Stimulated activated CD8-positive, alpha-beta memory T cell treated with anti-CD3 and anti-CD28 coated beads, Interleukin-4, amount 100 ng/mL, for 24 hours (primary cell): ENCODE results near the gene AKT1.

Experiments used
- DNase-seq: peaks from one replicate; pipeline ENCODE4 v3.0.0-alpha.2; 2020; ENCODE audit warnings: low read depth

Gene AKT1

DNA sequence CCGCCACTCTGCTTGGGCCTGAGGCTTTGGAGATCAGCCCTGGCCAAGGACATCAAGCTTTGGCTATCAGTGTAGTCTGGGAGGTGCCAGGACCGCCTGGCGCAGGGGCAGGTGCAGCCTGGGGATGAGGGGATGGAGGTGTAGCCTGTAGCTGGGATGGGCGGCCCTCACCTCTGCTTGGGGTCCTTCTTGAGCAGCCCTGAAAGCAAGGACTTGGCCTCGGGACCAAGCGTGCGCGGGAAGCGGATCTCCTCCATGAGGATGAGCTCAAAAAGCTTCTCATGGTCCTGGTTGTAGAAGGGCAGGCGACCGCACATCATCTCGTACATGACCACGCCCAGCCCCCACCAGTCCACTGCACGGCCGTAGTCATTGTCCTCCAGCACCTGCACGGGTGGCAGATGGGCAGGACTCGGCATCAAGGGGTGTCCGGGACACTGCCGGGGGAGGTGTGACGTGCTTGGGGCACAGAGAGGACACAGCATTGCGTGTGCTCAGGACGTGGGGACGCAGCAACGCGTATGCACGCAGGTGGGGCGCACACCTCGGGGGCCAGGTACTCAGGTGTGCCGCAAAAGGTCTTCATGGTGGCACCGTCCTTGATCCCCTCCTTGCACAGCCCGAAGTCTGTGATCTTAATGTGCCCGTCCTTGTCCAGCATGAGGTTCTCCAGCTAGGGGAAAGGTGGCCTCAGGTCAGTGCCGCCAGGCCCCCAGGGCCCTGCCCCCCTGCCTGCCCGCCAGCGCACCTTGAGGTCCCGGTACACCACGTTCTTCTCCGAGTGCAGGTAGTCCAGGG, 22.6 kb downstream of the AKT1 start:
- no peak for DNase-seq

DNA sequence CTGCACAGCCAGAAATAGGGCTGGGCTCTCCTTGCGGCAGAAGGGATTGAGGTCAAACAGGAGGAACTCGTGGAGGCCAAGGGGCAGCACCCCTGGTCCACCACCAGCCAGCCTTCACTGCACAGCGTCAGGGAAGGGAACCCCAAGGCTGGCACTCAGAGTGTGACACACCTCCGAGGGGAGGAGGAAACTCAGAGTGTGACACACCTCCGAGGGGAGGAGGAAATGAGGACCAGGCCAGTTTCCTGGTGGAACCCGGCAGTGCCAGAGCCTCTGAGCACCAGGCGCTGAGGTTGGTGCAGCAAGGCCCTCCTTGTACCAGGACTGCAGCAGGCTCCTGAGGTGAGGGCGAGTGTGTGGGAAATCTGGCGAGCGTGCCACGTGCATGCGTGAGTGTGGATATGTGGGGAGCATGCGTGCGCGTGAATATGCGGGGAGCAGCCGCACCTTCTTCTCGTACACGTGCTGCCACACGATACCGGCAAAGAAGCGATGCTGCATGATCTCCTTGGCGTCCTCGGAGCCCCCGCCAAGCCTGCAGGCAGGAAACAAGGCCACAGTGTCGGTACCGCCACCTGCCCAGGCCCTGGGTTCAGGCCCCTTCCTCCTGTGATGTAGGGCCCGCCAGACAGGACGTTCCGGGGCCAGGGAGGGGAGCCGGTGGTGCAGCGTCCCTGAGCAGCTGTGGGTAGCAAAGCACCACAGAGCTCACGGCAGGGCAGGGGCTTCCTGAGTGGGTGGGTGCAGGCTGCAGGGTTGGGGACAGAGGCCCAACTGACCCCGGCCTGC, 23.4 kb downstream of the AKT1 start:
- DNase-seq = no peak

DNA sequence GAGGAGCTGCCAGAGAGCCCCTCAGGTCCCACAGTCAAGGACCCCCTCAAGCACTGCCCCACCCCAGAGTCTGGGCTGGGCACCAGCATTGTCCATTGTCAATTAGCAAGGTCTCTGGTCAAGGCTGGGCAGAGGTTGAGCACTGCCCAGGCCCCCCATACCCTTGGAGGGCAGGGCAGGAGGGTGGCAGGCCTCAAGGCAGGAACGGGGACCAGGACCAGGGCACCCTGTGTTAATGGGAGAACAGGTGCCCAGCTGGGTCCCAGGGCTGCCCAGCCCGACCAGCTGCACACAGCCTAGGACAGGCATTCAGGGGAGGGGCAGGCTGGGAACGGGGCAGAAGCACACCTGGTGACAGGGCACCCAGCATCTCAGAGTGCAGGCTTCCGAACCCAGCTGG, 24.2 kb downstream of the AKT1 start:
- no peak for DNase-seq

DNA sequence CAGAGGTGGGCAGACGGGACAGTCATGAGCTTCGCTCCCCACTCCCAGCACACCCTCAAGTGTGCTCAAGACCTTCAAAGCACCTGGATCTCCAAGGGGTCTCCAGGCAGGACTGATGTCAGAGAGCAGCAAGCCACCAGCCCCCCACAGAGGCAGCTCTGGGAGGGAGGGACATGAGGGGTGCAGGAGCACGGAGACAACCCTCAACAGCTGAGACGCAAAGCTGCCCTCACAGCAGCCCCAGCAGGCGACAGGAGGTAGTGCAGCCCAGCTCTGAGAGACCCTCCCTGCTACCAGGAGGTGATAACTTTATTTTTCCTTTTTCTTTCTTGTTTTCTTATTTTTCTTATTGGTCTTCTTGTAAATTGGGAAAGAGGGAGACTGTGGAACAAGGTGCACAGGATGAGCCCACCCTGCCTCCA, 24.7 kb downstream of the AKT1 start:
- no peak for DNase-seq

DNA sequence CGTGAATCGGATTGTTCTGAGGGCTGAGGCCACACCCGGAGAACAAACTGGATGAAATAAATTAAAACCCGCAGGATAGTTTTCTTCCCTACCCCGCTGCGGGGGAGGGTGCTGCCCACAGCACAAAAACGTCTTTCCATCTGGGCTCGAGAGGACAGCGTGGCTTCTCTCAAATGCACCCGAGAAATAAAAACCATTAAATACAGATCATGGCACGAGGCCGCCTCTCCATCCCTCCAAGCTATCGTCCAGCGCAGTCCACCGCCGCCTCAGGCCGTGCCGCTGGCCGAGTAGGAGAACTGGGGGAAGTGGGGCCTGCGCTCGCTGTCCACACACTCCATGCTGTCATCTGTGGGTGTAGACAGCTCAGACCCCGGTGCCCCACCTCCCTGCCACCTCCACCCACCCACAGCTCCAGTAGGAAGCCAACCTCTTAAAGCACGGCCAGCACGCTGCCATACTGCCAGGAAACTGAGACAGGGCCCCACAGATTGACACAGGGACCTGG, 25.4 kb downstream of the AKT1 start:
- no peak for DNase-seq

DNA sequence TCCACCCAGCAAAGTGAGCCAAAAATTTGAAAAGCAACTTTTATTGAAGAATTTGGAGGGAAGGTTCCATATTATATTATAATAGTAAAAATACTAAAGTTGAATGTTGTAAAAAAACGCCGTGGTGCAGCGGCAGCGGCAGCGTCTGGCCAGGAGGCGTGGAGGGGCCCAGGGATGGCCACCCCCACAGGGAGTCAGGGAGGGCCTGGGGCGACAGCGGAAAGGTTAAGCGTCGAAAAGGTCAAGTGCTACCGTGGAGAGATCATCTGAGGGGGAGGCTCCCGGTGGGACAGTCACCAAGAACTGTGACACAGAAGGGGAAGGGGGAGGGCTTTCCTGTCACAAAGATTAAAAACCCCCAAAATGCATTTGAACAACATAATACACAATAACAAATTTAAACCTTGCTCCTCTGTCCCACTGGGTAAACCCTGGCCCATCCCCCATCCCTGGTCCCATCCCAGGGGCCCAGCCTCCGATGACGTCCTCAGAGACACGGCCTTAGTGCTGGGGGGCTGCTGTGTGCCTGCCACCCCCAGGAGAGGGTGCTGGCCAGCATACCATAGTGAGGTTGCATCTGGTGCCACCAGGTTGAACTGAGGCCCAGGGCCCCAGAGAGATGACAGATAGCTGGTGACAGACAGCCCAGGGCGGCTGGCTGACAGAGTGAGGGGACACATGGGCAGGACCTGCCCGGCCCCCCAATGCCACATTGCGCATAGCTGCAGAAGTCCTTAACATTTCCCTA, 26.1 kb downstream of the AKT1 start:
- no peak for DNase-seq

DNA sequence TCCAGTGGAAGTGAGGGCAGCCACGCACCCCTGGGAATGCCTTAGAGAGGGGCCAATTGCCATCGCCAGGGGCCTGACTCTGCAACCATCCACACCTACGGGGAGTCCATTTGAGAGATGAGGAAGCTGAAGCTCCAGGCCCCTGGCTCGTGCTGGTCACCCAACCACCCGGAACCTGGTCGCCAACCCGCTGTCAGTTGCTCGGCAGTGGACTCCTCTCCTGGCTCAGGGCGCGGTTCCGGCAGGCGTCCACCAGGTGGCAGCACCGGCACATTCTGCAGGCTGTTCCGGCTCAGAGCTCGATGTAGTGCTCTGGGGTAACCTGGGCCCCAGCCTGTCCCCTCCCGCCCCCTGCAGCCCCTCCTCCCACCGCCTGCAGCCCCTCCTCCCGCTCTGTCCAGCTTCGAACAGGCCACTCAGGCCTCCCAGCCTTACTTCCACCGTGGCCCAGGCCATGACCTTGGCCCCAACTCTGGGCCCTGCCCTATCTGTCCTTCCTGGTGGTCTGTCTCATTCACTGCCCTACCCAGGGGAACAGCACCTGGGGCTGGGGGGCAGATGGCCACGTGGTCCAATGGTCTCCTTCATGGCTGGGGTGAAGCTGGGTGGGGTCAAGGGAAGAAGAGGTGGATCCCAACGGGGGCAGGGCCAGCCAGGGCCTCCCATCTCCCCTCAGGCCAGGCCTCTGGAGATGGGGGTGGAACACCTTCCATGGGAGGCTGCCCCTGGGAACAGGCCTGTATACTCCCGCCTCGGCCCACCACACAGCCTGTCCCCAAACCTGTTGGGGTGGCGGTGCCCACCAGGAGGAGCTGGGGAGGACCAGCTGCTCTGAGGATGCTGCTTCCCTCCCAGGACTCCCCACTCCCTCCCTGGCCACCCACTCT, 26.9 kb downstream of the AKT1 start:
- DNase-seq = peak; percentile 88

DNA sequence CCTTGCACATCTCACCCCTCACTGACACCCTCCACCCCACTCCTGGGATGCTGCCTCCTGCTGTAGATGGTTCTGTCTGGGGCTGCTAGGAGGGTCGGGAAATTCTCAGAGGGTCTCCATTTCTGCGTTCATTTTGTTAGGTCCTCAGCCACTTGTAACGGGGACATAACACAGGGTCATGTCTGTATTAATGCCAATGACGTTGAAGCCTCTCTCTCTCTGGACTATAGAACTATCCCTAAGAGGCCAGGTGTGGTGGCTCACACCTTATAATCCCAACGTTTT, 28.0 kb downstream of the AKT1 start:
- DNase-seq = no peak

DNA sequence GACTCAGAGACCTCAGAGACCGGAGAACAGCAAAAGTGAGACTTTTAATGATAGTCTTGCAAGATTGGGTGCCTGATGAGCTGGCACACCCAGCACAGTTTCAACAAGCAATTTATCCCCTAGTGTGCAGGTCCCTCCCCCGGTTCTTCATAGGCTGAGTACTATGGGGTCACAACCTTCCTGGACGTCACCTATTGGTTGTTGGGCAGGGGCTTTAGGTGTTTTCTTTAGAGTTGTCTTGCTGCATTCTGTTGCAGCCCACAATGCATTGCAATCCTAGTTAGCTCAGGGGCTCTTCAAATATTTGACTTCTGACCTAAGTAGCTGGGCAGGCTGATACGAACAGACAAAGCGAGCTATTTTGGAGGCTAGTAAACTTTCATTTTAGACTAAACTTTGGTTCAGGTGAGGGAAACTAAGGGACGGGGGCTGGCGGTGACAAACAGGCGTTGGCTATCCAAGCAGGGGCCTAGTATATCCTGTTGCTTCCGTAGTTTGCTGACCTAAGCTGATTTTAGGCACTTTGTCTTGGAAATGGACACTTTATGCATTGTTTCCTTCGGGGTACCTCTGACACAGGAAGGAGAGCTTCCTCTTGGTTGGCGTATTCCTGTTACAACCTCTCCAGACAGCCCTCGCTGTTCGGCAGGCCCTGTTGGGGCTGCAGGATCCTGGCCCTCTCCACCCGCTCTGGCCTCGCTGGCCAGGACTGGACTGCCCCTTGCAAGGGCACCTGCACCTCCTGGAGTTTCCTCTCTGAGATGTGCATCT, 28.5 kb downstream of the AKT1 start:
- no peak for DNase-seq

DNA sequence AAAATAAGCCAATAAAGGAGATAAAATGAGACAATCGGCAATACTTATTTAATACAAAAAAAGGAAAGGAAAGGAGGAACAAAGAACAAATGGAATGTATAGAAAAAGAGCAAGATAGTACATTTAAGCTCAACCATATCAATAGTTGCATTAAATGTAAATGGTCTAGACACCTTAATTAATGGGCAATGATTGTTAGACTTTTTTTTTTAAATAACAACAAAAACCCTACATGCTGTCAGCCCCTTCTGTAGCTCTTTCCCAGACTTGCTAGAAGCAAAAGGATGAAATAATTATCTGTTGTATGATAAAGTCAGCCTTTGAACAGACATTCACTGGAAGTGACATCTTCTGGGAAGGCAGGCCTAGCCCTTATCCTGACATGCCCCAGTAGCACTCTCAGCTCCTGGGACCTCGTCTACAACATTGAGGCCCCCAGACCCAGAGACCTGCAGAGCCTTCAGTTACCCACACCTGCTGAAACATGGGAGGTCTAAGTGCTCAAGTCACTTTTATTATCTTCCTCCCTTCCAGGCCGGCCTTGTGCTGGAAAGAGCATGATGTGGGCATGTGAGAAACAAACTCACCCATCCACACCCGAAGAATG, 29.2 kb downstream of the AKT1 start:
- DNase-seq = no peak

DNA sequence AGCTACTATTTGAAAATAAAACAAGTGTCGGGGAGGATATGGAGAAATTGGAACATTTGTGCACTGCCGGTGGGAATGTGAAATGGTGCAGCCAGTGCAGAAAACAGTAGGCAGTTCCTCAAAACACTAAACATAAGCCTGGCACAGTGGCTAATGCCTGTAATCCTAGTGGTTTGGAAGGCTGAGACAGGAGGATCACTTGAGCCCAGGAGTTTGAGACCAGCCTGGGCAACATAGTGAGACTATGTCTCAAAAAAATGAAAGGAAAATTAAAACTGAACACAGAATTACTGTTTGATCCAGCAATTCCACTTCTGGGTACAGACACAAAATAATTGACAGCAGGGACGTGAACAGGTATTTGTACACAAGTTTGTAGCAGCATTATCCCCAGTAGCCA, 30.0 kb downstream of the AKT1 start:
- DNase-seq = no peak

DNA sequence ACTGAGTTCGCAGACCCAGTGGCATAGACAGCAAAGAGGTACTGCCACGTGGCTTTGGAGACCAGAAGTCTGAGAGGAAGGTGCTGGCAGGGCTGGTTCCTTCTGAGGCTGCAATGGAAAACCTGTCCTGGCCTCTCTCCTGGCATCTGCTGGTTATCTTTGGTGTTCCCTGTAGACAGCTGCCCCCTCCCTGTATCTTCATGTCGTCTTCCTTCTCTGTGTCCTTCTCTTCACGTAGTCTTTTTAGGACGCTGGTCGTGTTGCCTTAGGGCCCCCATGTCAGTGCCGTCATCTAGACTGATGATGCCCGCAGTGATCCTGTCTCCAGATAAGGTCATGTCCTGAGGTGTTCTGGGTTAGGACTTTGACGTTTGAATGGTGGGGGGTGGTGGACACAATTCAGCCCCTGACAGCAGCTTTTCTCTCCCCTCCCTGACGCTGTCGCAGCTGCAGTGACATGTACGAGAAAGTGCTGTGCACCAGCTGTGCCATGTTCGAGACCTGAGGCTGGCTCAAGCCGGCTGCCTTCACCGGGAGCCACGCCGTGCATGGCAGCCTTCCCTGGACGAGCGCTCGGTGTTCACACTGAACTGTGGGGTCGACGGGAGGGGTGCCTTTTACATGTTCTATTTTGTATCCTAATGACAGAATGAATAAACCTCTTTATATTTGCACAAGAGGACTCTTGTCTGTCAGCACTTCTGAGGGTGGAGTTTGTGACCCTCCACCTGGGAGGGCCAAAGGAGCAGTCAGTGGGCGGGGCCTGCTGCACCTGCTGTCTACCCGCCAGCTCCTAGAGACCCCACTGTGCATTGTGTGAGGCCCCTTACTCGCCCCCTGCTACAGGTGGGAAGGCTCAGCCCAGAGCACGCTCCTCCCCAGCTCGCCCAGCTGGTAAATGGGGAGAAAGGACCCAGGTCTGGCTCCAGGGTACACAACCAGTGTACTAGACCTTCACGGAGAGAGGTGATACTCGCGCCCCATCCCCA, 36.3 kb downstream of the AKT1 start:
- no peak for DNase-seq

DNA sequence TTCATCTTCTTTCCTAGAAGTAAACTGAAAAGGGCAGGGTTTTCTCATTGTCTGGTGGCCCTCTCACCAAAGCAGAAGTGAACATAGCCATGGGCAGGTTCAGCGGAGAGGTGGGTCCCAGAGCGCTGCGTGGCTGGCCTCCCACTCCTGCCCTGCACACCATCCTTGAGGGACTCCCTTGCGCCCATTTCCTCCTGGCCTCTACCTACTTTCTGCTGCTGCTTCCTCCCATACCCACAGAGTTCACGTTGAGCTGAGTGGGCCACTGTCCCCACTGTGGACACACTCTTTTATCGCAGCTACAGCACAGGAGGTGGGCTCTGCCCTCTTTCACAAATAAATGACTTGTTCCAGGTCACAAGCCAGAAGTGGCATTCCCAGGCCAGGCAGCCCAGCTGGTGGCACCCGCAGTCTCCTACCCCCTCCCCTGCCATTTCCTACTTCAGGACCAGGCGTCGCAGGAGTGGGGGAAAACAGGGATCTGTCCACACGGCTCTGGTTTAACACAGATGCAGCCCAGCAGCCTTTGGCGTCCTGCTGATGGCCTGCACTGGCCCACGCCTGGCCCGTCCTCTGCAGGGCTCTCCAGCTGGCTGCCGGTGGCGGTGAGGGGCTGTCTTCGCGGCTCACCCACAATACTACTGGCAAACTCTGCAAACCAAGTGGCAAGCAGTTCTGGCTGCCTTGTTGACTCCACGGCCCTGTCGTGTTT, 37.7 kb downstream of the AKT1 start:
- no peak for DNase-seq

DNA sequence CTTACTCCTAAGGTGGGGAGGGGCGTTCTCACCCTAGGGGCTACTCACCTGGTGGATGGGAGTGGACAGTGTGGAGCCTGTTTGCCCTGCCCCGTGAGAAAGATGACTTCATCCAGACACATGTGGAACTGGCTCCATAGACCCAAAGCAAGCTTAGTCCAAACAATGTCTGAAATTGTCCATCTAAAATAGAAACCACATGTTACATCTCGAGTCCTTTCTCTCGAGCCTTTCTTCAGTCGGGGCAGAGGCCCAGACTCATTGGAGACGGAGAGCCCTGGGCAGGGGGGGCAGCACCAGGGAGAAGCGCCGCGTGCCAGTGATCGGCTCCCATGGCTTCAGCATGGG, 38.3 kb downstream of the AKT1 start:
- no peak for DNase-seq

DNA sequence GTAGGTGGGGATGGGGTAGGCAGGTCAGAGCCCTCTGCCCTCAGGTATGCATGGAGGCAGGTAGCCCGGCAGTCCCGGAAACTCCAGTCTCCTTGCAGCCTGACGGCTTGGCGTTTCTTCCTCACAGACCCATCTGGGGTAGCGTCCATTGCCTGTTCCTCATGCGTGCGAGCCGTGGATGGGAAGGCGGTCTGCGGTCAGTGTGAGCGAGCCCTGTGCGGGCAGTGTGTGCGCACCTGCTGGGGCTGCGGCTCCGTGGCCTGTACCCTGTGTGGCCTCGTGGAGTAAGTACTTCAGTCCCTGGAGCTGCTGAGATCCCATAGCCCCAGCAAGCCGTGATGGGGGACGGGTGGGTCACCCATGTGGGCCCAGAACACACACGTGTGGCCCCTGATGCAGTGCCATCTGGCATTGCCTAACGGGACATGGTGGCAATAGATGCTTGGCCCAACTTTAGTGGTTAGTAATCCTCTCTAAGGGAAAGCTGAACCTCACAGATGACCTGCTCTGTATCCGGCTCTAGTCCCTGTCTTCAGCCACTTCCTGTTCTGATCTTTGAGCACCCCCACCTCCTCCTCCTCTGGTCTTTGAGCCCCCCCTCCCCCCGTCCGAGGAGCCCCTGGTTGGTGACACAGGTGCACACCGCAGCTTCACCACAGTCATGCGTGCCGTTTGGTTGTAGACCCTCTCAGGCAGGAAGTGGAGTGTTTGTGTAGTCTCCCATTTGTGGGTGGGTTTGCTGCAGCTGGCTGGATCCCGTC, 38.9 kb downstream of the AKT1 start:
- no peak for DNase-seq

DNA sequence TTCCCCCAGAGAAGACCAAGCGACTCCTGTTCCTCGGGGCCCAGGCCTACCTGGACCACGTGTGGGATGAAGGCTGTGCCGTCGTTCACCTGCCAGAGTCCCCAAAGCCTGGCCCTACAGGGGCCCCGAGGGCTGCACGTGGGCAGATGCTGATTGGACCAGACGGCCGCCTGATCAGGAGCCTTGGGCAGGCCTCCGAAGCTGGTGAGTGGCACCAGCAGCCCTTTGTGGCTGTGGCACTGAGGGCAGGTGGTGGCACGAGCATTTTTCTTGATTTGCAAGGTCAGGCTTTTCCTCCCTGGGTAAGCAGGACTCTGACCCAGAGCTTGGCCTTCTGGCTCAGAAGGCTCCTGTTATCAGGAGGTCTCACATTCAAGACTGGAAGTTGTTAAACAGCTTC, 39.9 kb downstream of the AKT1 start:
- no peak for DNase-seq

DNA sequence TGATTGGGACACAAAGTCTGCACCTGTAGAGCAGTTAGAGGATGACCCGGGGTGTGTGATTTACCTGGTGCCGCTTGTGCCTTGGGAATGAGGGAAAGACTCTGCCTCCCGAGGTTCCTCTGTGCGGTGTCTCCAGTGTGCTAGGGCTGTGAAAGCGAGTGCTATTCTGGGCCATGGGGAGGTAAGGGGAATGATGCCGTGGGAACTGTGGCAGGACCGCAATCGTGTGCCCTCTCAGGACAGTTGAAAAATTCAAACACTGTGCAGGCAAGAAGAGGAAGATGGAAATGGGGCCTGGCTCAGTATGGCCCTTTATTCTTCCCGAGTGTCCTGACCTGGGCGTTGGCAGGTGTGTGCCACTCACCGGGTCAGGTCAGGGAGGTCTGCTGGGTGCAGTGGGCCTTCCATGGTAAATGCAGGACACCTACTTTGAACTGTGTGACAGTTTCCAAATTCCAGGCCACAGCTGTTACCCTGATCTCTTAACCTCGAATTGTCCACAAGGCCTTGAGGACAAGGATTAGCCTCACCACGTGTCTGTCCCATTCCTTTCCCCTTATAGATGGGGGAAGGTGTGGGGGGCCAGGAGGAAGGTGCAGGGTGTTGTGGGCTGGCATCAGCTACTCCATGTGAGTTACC, 41.2 kb downstream of the AKT1 start:
- no peak for DNase-seq
